Measurements from ENCODE around the gene C12orf75.
"Not testable (repeated sequence)": the region's sequence is repeated elsewhere in the genome, so short reads cannot be mapped to it uniquely, and the experiment has no call there.

The C12orf75 gene

DNA sequence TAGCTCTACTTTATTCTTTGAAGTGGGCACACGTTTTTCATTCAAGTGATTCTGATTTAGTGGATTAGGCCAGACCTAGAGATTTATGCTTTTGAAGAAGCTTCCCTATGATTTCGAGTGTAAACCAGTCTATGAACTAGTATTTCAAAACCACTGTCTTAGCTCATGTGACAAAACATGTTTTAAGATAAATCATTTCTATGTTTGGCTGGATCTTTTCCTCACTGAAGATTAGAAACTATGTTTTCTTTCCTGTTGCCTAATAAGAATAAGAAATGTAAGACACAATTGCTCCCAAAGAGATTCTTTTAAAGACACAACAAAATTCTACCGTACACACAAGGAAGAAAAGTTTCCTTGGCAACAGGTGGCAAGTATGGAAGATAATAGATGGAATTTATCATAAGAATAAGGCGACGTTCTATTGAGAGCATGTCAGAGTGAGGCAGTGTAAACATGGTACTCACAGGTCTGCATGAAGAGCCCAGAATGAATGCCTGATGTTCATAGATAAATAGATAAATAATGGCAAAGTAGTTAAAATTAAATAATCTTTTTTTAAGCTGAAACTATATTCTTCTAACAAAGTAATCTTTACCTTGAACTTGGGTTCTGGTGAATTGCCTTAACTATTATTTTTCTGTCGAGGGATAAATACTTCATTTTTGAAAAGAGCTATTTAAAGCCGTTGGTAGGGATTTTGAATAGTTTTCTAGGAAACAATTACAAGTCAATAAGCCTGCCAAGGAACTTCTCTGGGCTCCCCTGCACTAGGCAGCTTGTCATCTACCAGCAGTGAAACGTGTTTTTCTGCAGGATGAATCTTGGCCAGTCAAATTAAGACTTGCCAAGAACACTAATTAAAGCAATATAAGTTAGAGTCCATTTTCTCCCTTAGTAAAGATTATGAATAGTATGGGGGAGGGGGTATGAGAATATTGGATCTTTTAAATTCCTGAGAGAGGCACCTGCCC, 34.1 kb upstream of the C12orf75 start:
- TF ChIP-seq CTCF (IDR thresholded peaks at IDR 0.05; ENCODE audit: borderline replicate concordance, control extremely low read depth, extremely low read depth, insufficient read depth, missing control alignments): no peak
- in situ Hi-C loops (cut with MboI; ENCODE audit: low sequenced_read_pairs, unreplicated experiment): no loop called here
- no peak for DNase-seq (ENCODE audit: low spot score)

DNA sequence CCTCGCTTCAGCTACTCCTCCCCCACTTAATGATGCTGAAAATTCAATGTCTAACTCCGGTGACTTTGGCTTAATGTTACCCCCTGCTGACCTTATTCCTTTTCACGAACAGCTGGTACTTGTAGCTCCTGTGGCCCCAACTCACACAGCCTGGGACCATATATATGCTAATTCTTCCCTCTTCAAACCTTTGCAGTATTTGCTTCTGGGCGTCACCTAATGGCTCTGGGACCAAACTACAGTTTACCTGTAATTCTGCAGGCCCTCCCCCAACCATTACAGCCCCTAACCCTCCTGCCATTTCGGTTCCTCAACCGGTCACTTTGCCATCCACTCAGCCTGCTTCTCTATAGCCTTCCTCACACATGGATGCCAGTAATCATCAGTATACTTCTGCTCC, 29.6 kb upstream of the C12orf75 start:
- DNase-seq (ENCODE audit: low spot score): no peak
- in situ Hi-C loops (cut with MboI; ENCODE audit: low sequenced_read_pairs, unreplicated experiment): no loop called here
- no peak for TF ChIP-seq CTCF (IDR thresholded peaks at IDR 0.05; ENCODE audit: borderline replicate concordance, control extremely low read depth, extremely low read depth, insufficient read depth, missing control alignments)

DNA sequence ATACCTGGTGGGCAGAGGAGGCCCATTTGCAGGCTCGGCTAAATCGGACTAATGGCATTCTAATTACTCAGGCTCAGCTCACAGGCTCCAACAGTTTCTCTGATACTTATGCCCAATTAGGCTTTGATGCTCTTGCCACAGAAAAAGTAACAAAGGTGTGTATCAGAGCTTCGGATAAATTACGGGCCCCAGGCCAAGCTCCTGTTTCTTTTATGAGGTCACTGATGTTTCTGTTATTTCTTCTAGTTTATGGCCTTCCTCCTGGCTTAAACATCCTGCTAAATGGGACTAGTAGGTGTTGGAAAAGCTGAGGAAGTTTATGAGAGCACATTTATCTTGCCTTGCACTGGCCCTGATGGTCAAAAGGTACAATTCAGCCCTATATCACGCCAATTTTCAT, 28.8 kb upstream of the C12orf75 start:
- TF ChIP-seq CTCF (IDR thresholded peaks at IDR 0.05; ENCODE audit: borderline replicate concordance, control extremely low read depth, extremely low read depth, insufficient read depth, missing control alignments): no peak
- no peak for DNase-seq (ENCODE audit: low spot score)
- in situ Hi-C loops (cut with MboI; ENCODE audit: low sequenced_read_pairs, unreplicated experiment): no loop called here

DNA sequence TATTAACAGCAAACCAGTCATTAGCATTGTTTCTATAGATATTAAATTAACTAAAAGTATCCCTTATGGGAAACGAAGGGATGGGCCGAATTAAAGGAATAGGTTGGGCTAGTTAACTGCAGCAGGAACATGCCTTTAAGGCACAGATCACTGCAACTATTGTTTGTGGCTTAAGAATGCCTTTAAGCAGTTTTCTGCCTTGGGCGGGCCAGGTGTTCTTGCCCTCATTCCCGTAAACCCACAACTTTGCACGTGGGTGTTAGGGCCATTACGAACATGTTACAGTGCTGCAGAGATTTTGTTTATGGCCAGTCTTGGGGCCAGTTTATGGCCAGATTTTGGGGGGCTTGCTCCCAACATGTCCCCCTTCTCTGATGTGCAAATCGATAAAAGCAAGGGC, 27.5 kb upstream of the C12orf75 start:
- DNase-seq (ENCODE audit: low spot score); in situ Hi-C loops (cut with MboI; ENCODE audit: low sequenced_read_pairs, unreplicated experiment): not testable (repeated sequence)

DNA sequence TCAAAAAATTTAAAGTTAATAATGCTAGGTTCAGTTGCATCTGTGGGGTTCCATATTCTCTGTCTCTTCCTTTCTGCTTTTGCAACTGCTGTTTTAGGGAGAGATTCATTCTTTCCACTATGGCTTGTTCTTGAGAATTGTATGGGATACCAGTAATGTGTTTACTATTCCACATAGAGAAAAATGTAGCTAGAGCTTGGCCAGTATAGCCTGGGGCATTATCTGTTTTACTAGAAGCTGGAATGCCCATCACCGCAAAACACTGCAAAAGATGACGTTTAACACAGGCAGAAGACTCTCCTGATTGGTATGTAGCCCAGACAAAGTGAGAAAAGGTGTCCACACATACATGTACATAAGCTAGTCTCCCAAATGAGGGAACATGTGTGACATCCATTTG, 25.9 kb upstream of the C12orf75 start:
- in situ Hi-C loops (cut with MboI; ENCODE audit: low sequenced_read_pairs, unreplicated experiment); DNase-seq (ENCODE audit: low spot score): not testable (repeated sequence)

- in situ Hi-C loops (cut with MboI; ENCODE audit: low sequenced_read_pairs, unreplicated experiment); DNase-seq (ENCODE audit: low spot score): not testable (repeated sequence)
Measured at GRCh38 chr12:105307601-105308314, 22.7 kb upstream of the C12orf75 start.

DNA sequence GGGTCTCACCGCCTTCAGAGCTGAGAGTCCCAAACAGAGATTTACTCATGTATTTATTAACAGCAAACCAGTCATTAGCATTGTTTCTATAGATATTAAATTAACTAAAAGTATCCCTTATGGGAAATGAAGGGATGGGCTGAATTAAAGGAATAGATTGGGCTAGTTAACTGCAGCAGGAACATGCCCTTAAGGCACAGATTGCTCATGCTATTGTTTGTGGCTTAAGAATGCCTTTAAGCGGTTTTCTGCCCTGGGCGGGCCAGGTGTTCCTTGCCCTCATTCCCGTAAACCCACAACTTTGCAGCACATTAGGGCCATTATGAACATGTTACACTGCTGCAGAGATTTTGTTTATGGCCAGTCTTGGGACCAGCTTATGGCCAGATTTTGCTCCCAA, 21.7 kb upstream of the C12orf75 start:
- DNase-seq (ENCODE audit: low spot score); in situ Hi-C loops (cut with MboI; ENCODE audit: low sequenced_read_pairs, unreplicated experiment): not testable (repeated sequence)

DNA sequence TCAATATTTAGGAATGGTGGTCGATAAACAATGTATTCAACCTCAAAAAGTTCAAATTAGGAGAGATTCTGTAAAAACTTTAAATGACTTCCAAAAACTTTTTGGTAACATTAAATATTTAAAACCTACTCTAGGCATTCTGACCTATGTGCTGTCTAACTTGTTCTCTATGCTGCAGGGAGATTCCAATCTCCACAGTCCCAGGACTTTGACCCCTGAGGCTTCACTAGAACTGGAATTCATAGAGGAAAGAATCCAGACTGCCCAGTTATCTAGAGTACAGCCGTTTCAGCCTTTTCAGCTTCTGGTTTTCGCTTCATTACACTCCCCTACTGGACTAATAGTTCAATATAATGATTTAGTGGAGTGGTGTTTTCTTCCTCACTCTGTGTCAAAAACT, 21.1 kb upstream of the C12orf75 start:
- DNase-seq (ENCODE audit: low spot score); in situ Hi-C loops (cut with MboI; ENCODE audit: low sequenced_read_pairs, unreplicated experiment): not testable (repeated sequence)

- in situ Hi-C loops (cut with MboI; ENCODE audit: low sequenced_read_pairs, unreplicated experiment); DNase-seq (ENCODE audit: low spot score): not testable (repeated sequence)
Measured at GRCh38 chr12:105310476-105311085, 19.9 kb upstream of the C12orf75 start.

GRCh38 chr12:105311936-105312335, 18.6 kb upstream of the C12orf75 start:
- in situ Hi-C loops (cut with MboI; ENCODE audit: low sequenced_read_pairs, unreplicated experiment); DNase-seq (ENCODE audit: low spot score): not testable (repeated sequence)

DNA sequence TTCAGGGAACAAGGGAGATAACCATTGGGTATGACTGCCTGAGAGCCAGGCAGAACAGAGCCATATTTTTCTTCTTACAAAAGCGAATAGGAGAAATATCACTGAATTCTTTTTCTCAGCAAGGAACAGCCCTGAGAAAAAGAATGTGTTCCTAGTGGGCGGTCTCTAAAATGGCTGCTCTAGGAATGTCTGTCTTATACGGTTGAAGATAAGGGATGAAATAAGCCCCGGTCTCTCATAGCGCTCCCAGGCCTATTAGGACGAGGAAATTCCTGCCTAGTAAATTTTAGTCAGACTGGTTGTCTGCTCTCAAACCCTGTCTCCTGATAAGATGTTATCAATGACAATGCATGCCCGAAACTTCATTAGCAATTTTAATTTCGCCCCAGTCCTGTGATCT, 16.7 kb upstream of the C12orf75 start:
- in situ Hi-C loops (cut with MboI; ENCODE audit: low sequenced_read_pairs, unreplicated experiment); DNase-seq (ENCODE audit: low spot score): not testable (repeated sequence)
